Bronchial epithelial cell (primary cell): ENCODE results near the gene CD24. TPM values are rescaled to one million over a fixed set of nuclear protein-coding genes. Genes with fewer than 3 reads are reported as not detected.
A peak's percentile ranks its signal among the peaks of the same experiment; 100 is the strongest.
"Not testable (repeated sequence)": the region's sequence is repeated elsewhere in the genome, so short reads cannot be mapped to it uniquely, and the experiment has no call there.

Experiments
- DNase-seq: peaks from one replicate; pipeline ENCODE4 v3.0.0-alpha.2; 2010; ENCODE audit warnings: low read depth
- FAIRE-seq: peaks from 2 replicates; lab custom pipeline; 2011; peaks lifted over from hg19 to GRCh38; lab: Jason Lieb, UNC
- H3K27me3 ChIP-seq: 2 replicates; pipeline ENCODE4 v1.5.1; 2011; ENCODE audit warnings: low read length; ENCODE audit not compliant: control insufficient read depth, insufficient read depth
- H3K36me3 ChIP-seq: 2 replicates; pipeline ENCODE4 v1.5.1; 2011; ENCODE audit warnings: low read length; ENCODE audit not compliant: control insufficient read depth, insufficient read depth
- H3K4me3 ChIP-seq: 2 replicates; pipeline ENCODE4 v1.5.1; 2011; ENCODE audit warnings: mild to moderate bottlenecking, low read depth, low read length, control low read depth
- total RNA-seq: library from RNA; depleted of rRNA; stranded (reverse); fragments of >200 nt; gene quantifications from 2 replicates; pipeline ENCODE4 v1.2.1, GENCODE V29; 2014
- TF ChIP-seq, protein P1 (sequence below): IDR thresholded peaks from 2 replicates; pipeline ENCODE4 v1.5.1; 2011; ENCODE audit warnings: mild to moderate bottlenecking, moderate library complexity, low read length, control low read depth, inconsistent platforms; ENCODE audit not compliant: insufficient read depth, severe bottlenecking

CD24 gene
- total RNA-seq, 1 donor from 2014 or later, result 911 TPM

DNA sequence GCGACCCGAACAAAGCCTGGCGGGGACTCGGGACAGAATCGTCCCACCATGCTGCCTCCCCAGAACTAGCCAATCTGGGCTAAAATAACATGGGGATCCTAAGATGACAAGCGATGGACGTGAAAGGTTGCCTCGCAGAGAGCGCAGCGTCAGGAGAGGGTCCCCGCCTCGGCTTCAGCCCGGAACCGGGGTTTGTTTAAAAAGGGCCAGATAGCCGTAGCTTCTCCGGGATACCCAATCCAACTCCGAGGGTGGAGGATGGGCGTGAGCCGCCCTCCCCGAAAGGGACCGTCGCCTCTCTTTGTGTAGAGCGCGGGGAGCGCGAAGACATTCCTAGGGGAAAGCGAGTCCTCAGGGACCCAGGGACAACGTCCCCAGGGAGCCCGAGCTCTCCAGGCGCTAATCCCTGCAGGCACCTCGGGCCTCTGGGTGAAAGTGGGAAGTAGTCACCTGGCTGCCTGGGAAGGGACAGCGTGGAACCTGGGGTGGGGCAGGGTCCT, 643 bp downstream of the CD24 start:
- DNase-seq, result no peak
- TF ChIP-seq, protein P1, sequence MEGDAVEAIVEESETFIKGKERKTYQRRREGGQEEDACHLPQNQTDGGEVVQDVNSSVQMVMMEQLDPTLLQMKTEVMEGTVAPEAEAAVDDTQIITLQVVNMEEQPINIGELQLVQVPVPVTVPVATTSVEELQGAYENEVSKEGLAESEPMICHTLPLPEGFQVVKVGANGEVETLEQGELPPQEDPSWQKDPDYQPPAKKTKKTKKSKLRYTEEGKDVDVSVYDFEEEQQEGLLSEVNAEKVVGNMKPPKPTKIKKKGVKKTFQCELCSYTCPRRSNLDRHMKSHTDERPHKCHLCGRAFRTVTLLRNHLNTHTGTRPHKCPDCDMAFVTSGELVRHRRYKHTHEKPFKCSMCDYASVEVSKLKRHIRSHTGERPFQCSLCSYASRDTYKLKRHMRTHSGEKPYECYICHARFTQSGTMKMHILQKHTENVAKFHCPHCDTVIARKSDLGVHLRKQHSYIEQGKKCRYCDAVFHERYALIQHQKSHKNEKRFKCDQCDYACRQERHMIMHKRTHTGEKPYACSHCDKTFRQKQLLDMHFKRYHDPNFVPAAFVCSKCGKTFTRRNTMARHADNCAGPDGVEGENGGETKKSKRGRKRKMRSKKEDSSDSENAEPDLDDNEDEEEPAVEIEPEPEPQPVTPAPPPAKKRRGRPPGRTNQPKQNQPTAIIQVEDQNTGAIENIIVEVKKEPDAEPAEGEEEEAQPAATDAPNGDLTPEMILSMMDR, result no peak
- Histone ChIP-seq H3K36me3 (peaks cover 3% of the 10 kb centered on the region), H3K27me3 (no peaks in the 10 kb centered on the region), H3K4me3 (peak overlapping the region; percentile 99)
- no peak for FAIRE-seq

DNA sequence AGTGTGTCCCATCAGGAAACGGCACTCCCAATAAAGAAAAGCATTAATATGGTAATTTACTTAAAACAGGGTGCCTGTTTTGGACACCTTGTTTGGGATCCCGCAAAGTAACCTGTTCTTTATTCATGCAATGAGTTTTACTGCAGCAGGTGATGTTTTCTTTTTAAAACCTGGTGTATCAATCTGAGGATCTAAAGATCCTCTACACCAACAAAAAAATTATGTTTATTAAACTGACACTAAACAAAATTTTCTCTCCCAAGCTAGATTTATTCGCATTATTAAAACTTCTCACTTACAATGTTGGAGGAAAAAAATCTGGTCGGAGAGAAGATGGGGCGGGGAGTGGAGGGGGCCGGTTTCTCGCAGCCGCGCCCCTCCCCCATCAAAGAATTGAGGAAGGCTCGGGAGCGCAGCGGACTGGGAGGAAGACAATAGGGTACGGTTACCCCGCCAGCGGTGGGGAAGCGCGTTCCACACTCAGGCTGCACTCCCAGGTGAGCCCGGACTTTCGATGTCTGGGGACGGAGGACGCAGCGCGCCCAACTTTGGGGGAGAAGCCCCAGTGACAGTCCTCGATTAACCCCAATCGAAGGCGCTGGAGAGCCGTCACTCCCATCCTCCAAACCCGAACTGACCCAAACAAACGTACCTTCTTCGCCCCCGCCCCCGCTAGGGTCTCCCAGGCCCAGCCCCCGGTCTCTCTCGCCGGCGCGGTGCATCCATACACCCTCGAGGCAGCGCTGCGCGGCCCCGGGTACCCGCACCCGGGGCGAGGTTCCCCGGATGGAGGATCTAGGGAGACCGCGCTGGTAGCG, 1.3 kb downstream of the CD24 start:
- TF ChIP-seq, protein P1, result no peak

GRCh38 chr6:106972500-106972899, 2.0 kb downstream of the CD24 start:
- H3K36me3 ChIP-seq, result peaks cover 3% of the 10 kb centered on the region
- peak overlapping the region; percentile 99 for H3K4me3 ChIP-seq
- no peak for FAIRE-seq
- no peaks in the 10 kb centered on the region for H3K27me3 ChIP-seq
- TF ChIP-seq, protein P1, result no peak
- DNase-seq, result no peak

More for the DNA sequence above, 1.3 kb downstream of the CD24 start:
- H3K36me3 ChIP-seq, result peaks cover 3% of the 10 kb centered on the region
- no peaks in the 10 kb centered on the region for H3K27me3 ChIP-seq
- H3K4me3 ChIP-seq, result peak overlapping the region; percentile 99
- FAIRE-seq (no peak), DNase-seq (no peak)

DNA sequence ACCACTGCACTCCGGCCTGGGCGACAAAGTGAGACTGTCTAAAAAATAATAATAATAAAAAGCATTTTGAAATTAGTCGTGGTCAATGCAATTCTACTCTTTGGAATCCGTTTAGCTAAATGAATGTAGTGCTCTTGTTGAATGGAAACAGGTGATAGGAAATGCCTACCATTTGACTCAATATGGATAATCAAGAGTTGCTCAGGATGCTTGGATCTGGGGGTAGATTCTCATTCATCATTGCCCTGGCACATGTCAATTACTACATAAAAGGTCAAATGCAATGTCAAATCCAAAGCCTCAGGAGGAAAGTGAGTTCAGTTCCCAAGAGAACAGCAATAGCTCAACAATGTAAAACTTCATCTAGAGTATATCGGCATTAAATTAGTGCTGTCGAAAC, 3.8 kb downstream of the CD24 start:
- DNase-seq, H3K4me3 ChIP-seq, H3K36me3 ChIP-seq, H3K27me3 ChIP-seq, FAIRE-seq: not testable (repeated sequence)

- no peak for FAIRE-seq
- H3K27me3 ChIP-seq, result no peaks in the 10 kb centered on the region
- no peak for DNase-seq
Observed at GRCh38 chr6:106967936-106968555, 6.5 kb downstream of the CD24 start.

More at GRCh38 chr6:106967936-106968555, 6.5 kb downstream of the CD24 start:
- TF ChIP-seq, protein P1, result no peak
- H3K36me3 ChIP-seq, result peaks cover 2% of the 10 kb centered on the region
- H3K4me3 ChIP-seq, result no peak overlapping the region
